GM12865 (cell line): ENCODE data around the gene GSDME.

Source experiments
- DNase-seq: peaks from one replicate; pipeline ENCODE4 v3.0.0; 2010; ENCODE audit warnings: low read depth
- H3K4me3 ChIP-seq: 2 replicates; pipeline ENCODE4 v1.5.1; 2011; ENCODE audit warnings: mild to moderate bottlenecking, low read depth, low read length, control low read depth
- CTCF ChIP-seq: IDR thresholded peaks from 2 replicates; pipeline ENCODE4 v1.5.1; 2011; ENCODE audit warnings: low read length, control low read depth, low read depth, inconsistent platforms; ENCODE audit not compliant: insufficient read depth; ENCODE audit errors: missing control alignments

The GSDME gene

GRCh38 chr7:24743471-24743870 lies 13.8 kb downstream of the GSDME start:
- no peak overlapping the region for H3K4me3 ChIP-seq
- no peak for DNase-seq
- TF ChIP-seq CTCF, result no peak

GRCh38 chr7:24742506-24743162 lies 14.6 kb downstream of the GSDME start:
- no peak overlapping the region for H3K4me3 ChIP-seq
- TF ChIP-seq CTCF, result no peak
- no peak for DNase-seq

- TF ChIP-seq CTCF, result no peak
- no peak overlapping the region for H3K4me3 ChIP-seq
- no peak for DNase-seq
These were observed 15.4 kb downstream of the GSDME start for GRCh38 chr7:24741679-24742505.

GRCh38 chr7:24740871-24741270 lies 16.4 kb downstream of the GSDME start:
- TF ChIP-seq CTCF, result no peak
- H3K4me3 ChIP-seq, result no peak overlapping the region
- DNase-seq, result no peak

- no peak overlapping the region for H3K4me3 ChIP-seq
- TF ChIP-seq CTCF, result no peak
- DNase-seq, result no peak
These were observed 18.0 kb downstream of the GSDME start for GRCh38 chr7:24739306-24739705.

GRCh38 chr7:24738577-24738976 lies 18.7 kb downstream of the GSDME start:
- H3K4me3 ChIP-seq, result no peak overlapping the region
- no peak for DNase-seq
- TF ChIP-seq CTCF, result no peak
